GM12872 (cell line): ENCODE measurements around the gene NCOA3.

Experiments
- TF ChIP-seq, protein P1 (sequence below): IDR thresholded peaks from 3 replicates; pipeline ENCODE4 v1.5.1; 2011; ENCODE audit warnings: low read depth, mild to moderate bottlenecking, low read length, moderate library complexity; ENCODE audit not compliant: insufficient read depth

NCOA3 gene

DNA sequence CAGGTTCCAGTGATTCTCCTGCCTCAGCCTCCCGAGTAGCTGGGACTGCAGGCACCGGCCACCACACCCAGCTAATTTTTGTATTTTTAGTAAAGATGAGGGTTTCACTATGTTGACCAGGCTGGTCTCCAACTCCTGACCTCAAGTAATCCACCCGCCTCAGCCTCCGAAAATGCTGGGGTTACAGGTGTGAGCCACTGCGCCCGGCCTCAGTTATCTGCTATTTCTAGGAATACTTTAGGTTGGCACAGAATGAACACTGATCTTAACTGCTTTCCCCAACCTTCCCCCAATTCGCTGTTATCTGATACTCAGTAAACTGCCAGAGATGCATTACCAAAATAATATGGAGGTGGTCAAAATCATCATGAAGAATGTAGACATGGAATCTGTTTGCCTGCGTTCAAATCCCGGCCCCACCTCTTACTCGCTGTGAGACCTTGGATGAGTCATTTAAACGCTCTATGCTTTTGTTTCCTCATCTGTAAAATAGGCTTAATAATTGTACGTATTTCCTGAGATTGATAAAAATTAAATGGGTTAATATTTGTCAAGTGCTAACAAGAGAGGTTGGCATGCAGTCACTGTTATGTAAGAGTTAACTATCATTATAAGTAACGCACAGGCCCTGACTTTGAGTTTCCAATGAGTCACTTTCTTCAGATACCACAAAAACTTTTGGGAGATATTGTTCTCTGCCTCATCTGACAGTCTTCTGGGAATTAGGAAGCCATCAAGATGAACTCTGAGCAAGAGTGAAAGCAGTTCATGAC lies 44.5 kb upstream of the NCOA3 start:
- TF ChIP-seq, protein P1, sequence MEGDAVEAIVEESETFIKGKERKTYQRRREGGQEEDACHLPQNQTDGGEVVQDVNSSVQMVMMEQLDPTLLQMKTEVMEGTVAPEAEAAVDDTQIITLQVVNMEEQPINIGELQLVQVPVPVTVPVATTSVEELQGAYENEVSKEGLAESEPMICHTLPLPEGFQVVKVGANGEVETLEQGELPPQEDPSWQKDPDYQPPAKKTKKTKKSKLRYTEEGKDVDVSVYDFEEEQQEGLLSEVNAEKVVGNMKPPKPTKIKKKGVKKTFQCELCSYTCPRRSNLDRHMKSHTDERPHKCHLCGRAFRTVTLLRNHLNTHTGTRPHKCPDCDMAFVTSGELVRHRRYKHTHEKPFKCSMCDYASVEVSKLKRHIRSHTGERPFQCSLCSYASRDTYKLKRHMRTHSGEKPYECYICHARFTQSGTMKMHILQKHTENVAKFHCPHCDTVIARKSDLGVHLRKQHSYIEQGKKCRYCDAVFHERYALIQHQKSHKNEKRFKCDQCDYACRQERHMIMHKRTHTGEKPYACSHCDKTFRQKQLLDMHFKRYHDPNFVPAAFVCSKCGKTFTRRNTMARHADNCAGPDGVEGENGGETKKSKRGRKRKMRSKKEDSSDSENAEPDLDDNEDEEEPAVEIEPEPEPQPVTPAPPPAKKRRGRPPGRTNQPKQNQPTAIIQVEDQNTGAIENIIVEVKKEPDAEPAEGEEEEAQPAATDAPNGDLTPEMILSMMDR, result no peak

DNA sequence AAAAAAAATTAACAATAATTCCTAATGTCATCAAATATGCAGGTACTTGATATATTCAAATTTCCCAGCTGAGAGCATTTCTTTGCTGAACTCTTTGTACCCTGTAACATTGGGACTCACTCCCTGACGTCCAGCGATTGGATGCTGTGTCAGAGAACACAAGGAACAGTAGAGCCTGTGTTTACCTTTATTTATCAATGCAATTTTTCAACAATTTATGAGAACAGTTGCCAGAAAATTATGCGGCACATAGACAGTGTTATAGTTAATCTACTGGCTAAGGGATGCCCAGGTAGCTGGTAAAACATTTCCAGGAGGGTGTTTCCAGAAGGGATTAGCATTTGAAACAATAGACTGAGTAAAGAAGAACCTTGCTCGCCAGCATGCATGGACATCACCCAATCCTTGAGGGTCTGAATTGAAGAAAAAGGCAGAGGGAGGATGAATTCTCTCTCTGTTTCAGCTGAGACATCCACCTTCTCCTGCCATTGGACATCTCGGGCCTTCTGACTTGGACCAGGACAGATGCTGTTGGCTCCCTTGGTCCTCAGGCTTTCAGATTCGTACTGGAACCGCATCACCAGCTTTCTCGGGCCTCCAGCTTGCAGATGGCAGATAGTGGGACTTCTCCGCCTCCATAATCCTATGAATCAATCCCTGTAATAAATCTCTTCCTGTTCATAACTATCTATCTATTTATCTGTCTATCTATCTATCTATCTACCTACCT lies 42.2 kb upstream of the NCOA3 start:
- TF ChIP-seq, protein P1, result no peak

DNA sequence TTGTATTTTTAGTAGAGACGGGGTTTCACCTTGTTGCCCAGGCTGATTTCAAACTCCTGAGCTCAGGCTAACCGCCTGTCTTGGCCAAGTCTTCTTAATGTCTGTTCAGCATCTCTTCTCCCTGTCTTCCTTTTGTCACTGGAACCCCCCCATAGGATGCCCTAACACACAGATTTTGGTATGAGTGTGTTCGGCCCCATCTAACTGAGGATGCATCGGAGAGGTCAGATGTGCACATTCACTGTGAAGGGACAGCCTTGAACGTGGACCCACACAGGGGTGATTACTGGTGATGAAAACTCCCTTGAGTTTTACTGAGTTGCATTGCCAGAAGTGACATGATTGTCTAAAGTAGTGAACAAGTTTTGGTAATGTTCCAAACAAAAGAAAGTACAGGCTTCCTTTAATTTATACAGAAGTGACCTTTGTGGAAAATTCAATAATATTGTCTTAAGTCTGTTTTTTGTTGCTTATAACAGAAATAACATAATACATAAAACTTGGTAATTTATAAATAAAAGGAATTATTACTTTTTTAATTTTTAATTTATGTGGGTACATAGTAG lies 40.5 kb upstream of the NCOA3 start:
- TF ChIP-seq, protein P1, result no peak

DNA sequence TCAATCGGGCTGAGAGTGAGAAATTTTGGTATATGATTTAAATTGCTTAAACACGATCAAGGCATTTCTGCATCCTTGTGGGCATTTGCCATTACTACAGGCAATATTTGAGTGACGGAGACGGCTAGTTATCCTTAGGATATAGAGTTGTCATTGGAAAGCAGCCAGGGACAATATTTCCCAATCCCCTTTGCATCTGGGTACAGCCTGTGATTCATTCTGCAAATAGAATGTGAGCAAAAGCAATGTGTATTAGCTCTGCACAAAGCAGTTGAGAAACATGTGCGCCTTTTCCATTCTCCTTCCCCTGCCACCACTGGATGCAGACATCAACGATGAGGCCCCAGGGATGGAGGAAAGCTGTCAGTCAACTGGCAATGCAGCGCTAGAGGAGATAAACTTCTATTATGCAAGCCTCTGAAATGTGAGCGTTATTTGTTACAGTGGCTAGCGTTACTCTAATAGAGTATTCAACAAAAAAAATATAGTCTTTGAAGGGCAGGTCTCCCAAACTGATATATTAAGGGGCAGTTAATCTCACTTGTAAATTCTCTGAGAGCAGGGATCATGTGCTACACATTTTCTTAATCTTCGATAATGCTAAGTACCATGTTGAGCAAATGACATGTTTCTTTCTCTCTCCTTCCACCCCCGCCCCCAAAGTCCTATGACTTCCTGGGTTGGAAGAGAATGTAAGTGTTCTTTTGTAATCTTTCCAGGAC lies 37.1 kb upstream of the NCOA3 start:
- TF ChIP-seq, protein P1, result no peak

DNA sequence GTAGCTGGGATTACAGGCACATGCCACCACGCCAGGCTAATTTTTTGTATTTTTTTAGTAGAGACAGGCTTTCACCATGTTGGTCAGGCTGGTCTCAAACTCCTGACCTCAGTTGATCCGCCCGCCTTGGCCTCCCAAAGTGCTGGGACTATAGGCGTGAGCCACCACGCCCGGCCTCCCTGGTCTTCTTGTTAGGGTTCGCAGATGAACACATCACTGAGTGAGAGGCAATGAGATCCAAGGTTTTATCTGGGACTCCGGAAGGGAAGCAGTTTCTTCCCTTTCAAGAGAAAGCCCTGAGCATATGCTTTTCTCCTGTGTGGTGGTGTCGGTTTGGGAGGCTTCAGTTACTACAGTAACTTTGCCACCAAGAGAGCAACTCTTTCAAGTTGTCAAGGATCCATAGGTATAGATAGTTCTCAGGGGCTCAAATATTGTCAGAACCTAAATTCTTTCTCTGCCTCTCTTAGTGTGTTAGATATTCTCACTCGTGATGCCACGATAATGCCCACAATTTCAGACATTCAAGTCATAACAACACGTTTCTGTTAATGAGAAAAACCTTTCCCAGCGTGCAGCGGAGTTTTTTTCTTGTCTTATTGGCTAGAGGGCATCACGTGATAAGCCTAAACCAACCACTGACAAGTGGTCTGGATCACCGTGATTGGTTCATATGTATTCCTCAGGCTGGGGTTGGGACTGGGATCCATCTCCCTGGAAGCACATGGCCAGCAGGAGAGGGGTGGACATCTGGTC lies 36.2 kb upstream of the NCOA3 start:
- TF ChIP-seq, protein P1, result no peak

DNA sequence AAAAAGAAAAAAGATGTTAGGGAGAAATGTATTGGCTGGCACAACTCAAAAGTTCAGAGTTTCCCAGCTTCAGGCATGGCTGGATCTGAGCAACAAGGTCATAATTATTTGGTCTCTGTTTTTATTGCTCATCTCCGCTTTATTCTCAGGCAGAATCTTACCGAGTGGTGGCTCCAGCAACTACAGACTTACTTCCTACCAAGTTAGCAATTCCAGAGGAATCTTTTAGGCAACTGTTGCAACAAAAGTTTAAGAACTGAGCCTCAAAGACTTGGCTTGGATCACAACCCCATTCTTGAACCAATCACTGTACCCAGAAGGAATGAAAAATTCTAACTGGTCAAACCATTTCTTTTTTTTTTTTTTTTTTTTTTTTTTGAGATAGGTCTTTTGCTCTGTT lies 35.5 kb upstream of the NCOA3 start:
- TF ChIP-seq, protein P1, result no peak
